Mesendoderm (in vitro differentiated cells): Measurements from ENCODE around the gene DENND4C.

Source experiments
- DNase-seq: peaks from one replicate; pipeline ENCODE4 v3.0.0; 2013
- H2AK5ac ChIP-seq: 2 replicates; pipeline ENCODE4 v1.6.1; 2013; ENCODE audit warnings: low read length, inconsistent platforms
- H2BK120ac ChIP-seq: 2 replicates; pipeline ENCODE4 v1.6.1; 2013; ENCODE audit warnings: low read depth, mild to moderate bottlenecking, low read length, moderate library complexity, mixed read lengths
- H2BK15ac ChIP-seq: replicated peaks from 2 replicates; pipeline ENCODE4 v1.6.1; 2013; ENCODE audit warnings: low read depth, mild to moderate bottlenecking, moderate library complexity
- H2BK5ac ChIP-seq: 2 replicates; pipeline ENCODE4 v1.6.1; 2013; ENCODE audit warnings: low read length, inconsistent platforms
- H3K18ac ChIP-seq: 2 replicates; pipeline ENCODE4 v1.6.1; 2013; ENCODE audit warnings: mild to moderate bottlenecking, low read length, mixed read lengths
- H3K23ac ChIP-seq: one replicate; pipeline ENCODE4 v1.6.1; 2013; ENCODE audit warnings: low read length
- H3K27ac ChIP-seq: 2 replicates; pipeline ENCODE4 v1.5.1; 2013; ENCODE audit warnings: low read depth, mild to moderate bottlenecking, inconsistent platforms, low read length, moderate library complexity
- H3K27me3 ChIP-seq: 2 replicates; pipeline ENCODE4 v1.6.1; 2013; ENCODE audit warnings: low read length, control low read depth, mild to moderate bottlenecking, inconsistent platforms; ENCODE audit not compliant: insufficient read depth, poor library complexity
- H3K36me3 ChIP-seq: 2 replicates; pipeline ENCODE4 v1.6.1; 2013; ENCODE audit warnings: low read length, inconsistent platforms; ENCODE audit not compliant: control insufficient read depth, insufficient read depth
- H3K4ac ChIP-seq: one replicate; pipeline ENCODE4 v1.6.1; 2013; ENCODE audit warnings: low read depth, mild to moderate bottlenecking, low read length, moderate library complexity
- H3K4me1 ChIP-seq: 2 replicates; pipeline ENCODE4 v1.6.1; 2013; ENCODE audit warnings: low read depth, low read length, inconsistent platforms; ENCODE audit not compliant: control insufficient read depth
- H3K4me2 ChIP-seq: 2 replicates; pipeline ENCODE4 v1.6.1; 2013; ENCODE audit warnings: low read length
- H3K4me3 ChIP-seq: 2 replicates; pipeline ENCODE4 v1.5.1; 2013; ENCODE audit warnings: mild to moderate bottlenecking, low read length
- H3K56ac ChIP-seq: one replicate; pipeline ENCODE4 v1.6.1; 2013; ENCODE audit warnings: low read length
- H3K79me1 ChIP-seq: 2 replicates; pipeline ENCODE4 v1.6.1; 2013; ENCODE audit warnings: low read length, inconsistent platforms
- H3K79me2 ChIP-seq: 2 replicates; pipeline ENCODE4 v1.6.1; 2013; ENCODE audit warnings: mild to moderate bottlenecking, low read length; ENCODE audit not compliant: control insufficient read depth, insufficient read depth
- H3K9ac ChIP-seq: 2 replicates; pipeline ENCODE4 v1.6.1; 2013; ENCODE audit warnings: low read length, inconsistent platforms
- H4K5ac ChIP-seq: one replicate; pipeline ENCODE4 v1.6.1; 2013; ENCODE audit warnings: low read length
- H4K8ac ChIP-seq: one replicate; pipeline ENCODE4 v1.6.1; 2013; ENCODE audit warnings: low read depth, mild to moderate bottlenecking, control low read depth, low read length, moderate library complexity
- WGBS: extraction: QIAGEN DNeasy Blood & Tissue Kit; methylation state at CpG from one replicate; pipeline ENCODE4 v1.1.7; 2013; ENCODE audit warnings: low lambda C conversion rate, missing lambda C conversion rate; ENCODE audit not compliant: insufficient coverage; ENCODE audit errors: extremely low coverage; 5-methylcytosine and 5-hydroxymethylcytosine counted together

Gene DENND4C

DNA sequence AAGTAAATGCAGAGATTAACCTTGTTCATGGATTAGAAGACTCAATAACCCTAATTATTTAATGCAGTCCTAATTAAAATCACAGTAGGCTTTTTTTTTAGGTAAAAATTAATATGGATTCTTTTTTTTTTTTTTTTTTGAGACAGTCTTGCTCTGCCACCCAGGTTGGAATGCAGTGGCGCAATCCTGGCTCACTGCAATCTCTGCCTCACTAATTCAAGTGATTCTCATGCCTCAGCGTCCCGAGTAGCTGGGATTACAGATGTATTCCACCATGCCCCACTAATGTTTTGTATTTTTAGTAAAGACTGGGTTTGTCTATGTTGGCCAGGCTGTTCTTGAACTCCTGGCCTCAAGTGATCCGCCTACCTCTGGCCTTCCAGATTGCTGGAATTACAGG, 40.6 kb downstream of the DENND4C start:
- no CpG with 5 or more reads among the region's 4 CpGs for WGBS

GRCh38 chr9:19281801-19282200, 51.3 kb downstream of the DENND4C start:
- Histone ChIP-seq H3K4ac (no peak overlapping the region), H4K5ac (no peak overlapping the region), H2BK120ac (no peak overlapping the region), H3K27ac (no peak overlapping the region), H2AK5ac (no peak overlapping the region), H2BK5ac (no peak overlapping the region), H3K23ac (no peak overlapping the region), H3K4me3 (no peak overlapping the region), H3K36me3 (no peaks in the 10 kb centered on the region), H3K79me2 (no peaks in the 10 kb centered on the region), H3K4me2 (no peak overlapping the region), H2BK15ac (no peak overlapping the region), H3K56ac (no peak overlapping the region), H3K79me1 (no peaks in the 10 kb centered on the region), H3K9ac (no peak overlapping the region), H3K4me1 (no peaks in the 10 kb centered on the region), H4K8ac (no peak overlapping the region), H3K27me3 (no peaks in the 10 kb centered on the region), H3K18ac (no peak overlapping the region)
- DNase-seq, result no peak

More for the DNA sequence above, 40.6 kb downstream of the DENND4C start:
- Histone ChIP-seq H3K23ac (no peak overlapping the region), H2AK5ac (no peak overlapping the region), H3K56ac (no peak overlapping the region), H3K9ac (no peak overlapping the region), H3K18ac (no peak overlapping the region), H2BK15ac (no peak overlapping the region), H3K4ac (no peak overlapping the region), H3K4me2 (no peak overlapping the region), H4K8ac (no peak overlapping the region), H3K4me3 (no peak overlapping the region), H3K79me2 (peaks cover 3% of the 10 kb centered on the region), H3K27me3 (no peaks in the 10 kb centered on the region), H4K5ac (no peak overlapping the region), H2BK5ac (no peak overlapping the region), H3K4me1 (no peaks in the 10 kb centered on the region), H3K27ac (no peak overlapping the region), H2BK120ac (no peak overlapping the region), H3K36me3 (no peaks in the 10 kb centered on the region), H3K79me1 (peaks cover 4% of the 10 kb centered on the region)
- no peak for DNase-seq

DNA sequence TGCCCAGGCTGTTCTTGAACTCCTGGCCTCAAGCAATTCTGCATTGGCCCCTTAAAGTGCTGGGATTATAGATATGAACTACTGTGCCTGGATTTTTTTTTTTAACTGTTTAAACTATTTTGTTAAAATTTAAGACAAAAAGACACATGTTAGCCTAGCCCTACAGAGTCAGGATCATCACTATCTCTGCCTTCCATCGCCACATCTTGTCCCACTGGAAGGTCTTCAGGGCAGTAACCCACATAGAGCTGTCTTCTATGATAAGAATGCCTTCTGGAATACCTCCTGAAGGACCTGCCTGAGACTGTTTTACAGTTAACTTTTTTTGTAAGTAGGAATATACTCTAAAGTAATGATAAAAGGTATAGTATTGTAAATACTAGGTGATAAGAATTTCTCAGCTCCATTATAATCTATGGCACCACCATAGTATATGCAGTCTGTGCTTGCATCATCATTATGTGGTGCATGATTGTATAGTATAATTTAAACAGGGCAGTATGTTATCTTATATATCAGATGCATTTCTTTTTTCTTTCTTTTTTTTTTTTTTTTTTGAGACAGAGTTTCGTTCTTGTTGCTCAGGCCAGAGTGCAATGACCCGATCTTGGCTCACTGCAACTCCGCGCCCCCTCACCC, 52.7 kb downstream of the DENND4C start:
- H2BK15ac ChIP-seq, result no peak overlapping the region
- no CpG with 5 or more reads among the region's 5 CpGs for WGBS

GRCh38 chr9:19284729-19285128, 54.2 kb downstream of the DENND4C start:
- no peak overlapping the region for H2BK120ac ChIP-seq

More for the DNA sequence above, 52.7 kb downstream of the DENND4C start:
- Histone ChIP-seq H3K27ac (no peak overlapping the region), H2BK120ac (no peak overlapping the region), H3K79me1 (no peaks in the 10 kb centered on the region), H3K56ac (no peak overlapping the region), H2AK5ac (no peak overlapping the region), H3K18ac (no peak overlapping the region), H3K9ac (no peak overlapping the region), H3K4ac (no peak overlapping the region), H3K4me3 (no peak overlapping the region), H4K5ac (no peak overlapping the region), H3K23ac (no peak overlapping the region), H4K8ac (no peak overlapping the region), H3K4me2 (no peak overlapping the region), H3K36me3 (no peaks in the 10 kb centered on the region), H3K27me3 (no peaks in the 10 kb centered on the region), H3K4me1 (no peaks in the 10 kb centered on the region), H2BK5ac (no peak overlapping the region), H3K79me2 (no peaks in the 10 kb centered on the region)
- no peak for DNase-seq

DNA sequence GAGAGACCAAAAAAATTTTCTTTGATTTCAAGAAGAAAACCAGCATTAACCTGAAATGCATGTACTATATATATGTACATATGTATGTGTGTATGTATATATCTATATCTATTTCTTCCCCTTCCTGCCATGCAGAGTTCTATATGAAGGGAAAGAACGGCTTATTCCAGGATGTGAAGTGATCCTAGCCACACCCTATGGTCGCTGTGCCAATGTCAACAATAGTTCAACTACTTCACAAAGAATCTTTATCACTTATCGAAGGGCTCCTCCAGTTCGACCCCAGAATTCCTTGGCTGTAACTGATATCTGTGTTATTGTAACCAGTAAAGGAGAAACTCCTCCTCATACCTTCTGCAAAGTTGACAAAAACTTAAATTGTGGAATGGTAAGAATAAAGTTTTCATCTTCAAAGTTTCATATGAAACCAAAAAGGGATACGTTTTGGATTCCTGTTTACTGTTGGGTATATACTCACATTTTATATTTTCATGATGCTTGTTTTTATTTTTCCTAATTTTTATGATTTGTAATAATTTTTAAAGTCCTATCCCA, 56.2 kb downstream of the DENND4C start:
- Histone ChIP-seq H3K4ac (no peak overlapping the region), H3K23ac (no peak overlapping the region), H3K4me3 (no peak overlapping the region), H3K4me2 (no peak overlapping the region), H2BK120ac (no peak overlapping the region), H3K9ac (no peak overlapping the region), H3K4me1 (no peaks in the 10 kb centered on the region), H2BK15ac (no peak overlapping the region), H2AK5ac (no peak overlapping the region), H3K56ac (no peak overlapping the region), H3K79me2 (no peaks in the 10 kb centered on the region), H3K36me3 (no peaks in the 10 kb centered on the region), H3K79me1 (no peaks in the 10 kb centered on the region), H3K27ac (no peak overlapping the region), H3K18ac (no peak overlapping the region), H2BK5ac (no peak overlapping the region), H3K27me3 (no peaks in the 10 kb centered on the region), H4K8ac (no peak overlapping the region), H4K5ac (no peak overlapping the region)
- DNase-seq, result no peak
- whole genome bisulfite sequencing, result no CpG with 5 or more reads among the region's 5 CpGs

More at GRCh38 chr9:19284729-19285128, 54.2 kb downstream of the DENND4C start:
- Histone ChIP-seq H3K27me3 (no peaks in the 10 kb centered on the region), H3K18ac (no peak overlapping the region), H2AK5ac (no peak overlapping the region), H3K79me2 (no peaks in the 10 kb centered on the region), H3K4me3 (no peak overlapping the region), H3K27ac (no peak overlapping the region), H4K8ac (no peak overlapping the region), H3K36me3 (no peaks in the 10 kb centered on the region), H3K9ac (no peak overlapping the region), H3K4me2 (no peak overlapping the region), H2BK5ac (no peak overlapping the region), H2BK15ac (no peak overlapping the region), H3K4ac (no peak overlapping the region), H4K5ac (no peak overlapping the region), H3K79me1 (no peaks in the 10 kb centered on the region), H3K4me1 (no peaks in the 10 kb centered on the region), H3K23ac (no peak overlapping the region), H3K56ac (no peak overlapping the region)
- no CpG with 5 or more reads among the region's 3 CpGs for WGBS
- no peak for DNase-seq

- Histone ChIP-seq H3K79me1 (no peaks in the 10 kb centered on the region), H4K5ac (no peak overlapping the region), H3K4ac (no peak overlapping the region), H3K23ac (no peak overlapping the region), H3K4me1 (no peaks in the 10 kb centered on the region), H3K4me3 (no peak overlapping the region), H2BK5ac (no peak overlapping the region), H3K36me3 (no peaks in the 10 kb centered on the region), H2BK15ac (no peak overlapping the region), H2BK120ac (no peak overlapping the region), H4K8ac (no peak overlapping the region), H3K79me2 (no peaks in the 10 kb centered on the region), H3K9ac (no peak overlapping the region), H3K18ac (no peak overlapping the region), H3K56ac (no peak overlapping the region), H3K27me3 (no peaks in the 10 kb centered on the region), H2AK5ac (no peak overlapping the region), H3K4me2 (no peak overlapping the region), H3K27ac (no peak overlapping the region)
- no CpG with 5 or more reads among the region's 2 CpGs for WGBS
- no peak for DNase-seq
Measured at GRCh38 chr9:19288081-19288480, 57.6 kb downstream of the DENND4C start.
